HG03442 (cell line): ENCODE data around the gene TNFRSF25.
"Not testable (repeated sequence)": the region's sequence is repeated elsewhere in the genome, so short reads cannot be mapped to it uniquely, and the experiment has no call there.

ENCODE experiments used
- ATAC-seq: cut with Tn5 transposase; IDR thresholded peaks from one replicate; pipeline ENCODE4 v1.9.1; 2021; ENCODE audit warnings: mild to moderate bottlenecking, moderate library complexity; ENCODE audit not compliant: unreplicated experiment

TNFRSF25 gene

GRCh38 chr1:6454856-6455751, 10.9 kb downstream of the TNFRSF25 start:
- no peak for ATAC-seq

- not testable (repeated sequence) for ATAC-seq
Observed at GRCh38 chr1:6453895-6454855, 11.8 kb downstream of the TNFRSF25 start.

GRCh38 chr1:6450943-6451373, 15.0 kb downstream of the TNFRSF25 start:
- ATAC-seq, result no peak

GRCh38 chr1:6450486-6450885, 15.5 kb downstream of the TNFRSF25 start:
- ATAC-seq, result not testable (repeated sequence)

GRCh38 chr1:6450005-6450450, 15.9 kb downstream of the TNFRSF25 start:
- no peak for ATAC-seq

GRCh38 chr1:6448749-6449631, 17.0 kb downstream of the TNFRSF25 start:
- ATAC-seq, result no peak

- no peak for ATAC-seq
Observed at GRCh38 chr1:6447818-6448748, 17.9 kb downstream of the TNFRSF25 start.

- no peak for ATAC-seq
Observed at GRCh38 chr1:6447016-6447817, 18.8 kb downstream of the TNFRSF25 start.

GRCh38 chr1:6446665-6447015, 19.3 kb downstream of the TNFRSF25 start:
- no peak for ATAC-seq

GRCh38 chr1:6445929-6446328, 20.0 kb downstream of the TNFRSF25 start:
- not testable (repeated sequence) for ATAC-seq

GRCh38 chr1:6445062-6445763, 20.8 kb downstream of the TNFRSF25 start:
- no peak for ATAC-seq

- no peak for ATAC-seq
Observed at GRCh38 chr1:6444377-6444776, 21.6 kb downstream of the TNFRSF25 start.

- ATAC-seq, result no peak
Observed at GRCh38 chr1:6443339-6444115, 22.4 kb downstream of the TNFRSF25 start.

- no peak for ATAC-seq
Observed at GRCh38 chr1:6441586-6441985, 24.4 kb downstream of the TNFRSF25 start.

- ATAC-seq, result no peak
Observed at GRCh38 chr1:6440198-6441126, 25.5 kb downstream of the TNFRSF25 start.

GRCh38 chr1:6438047-6438525, 27.9 kb downstream of the TNFRSF25 start:
- peak; percentile 46 for ATAC-seq
